Measurements from ENCODE around the gene MRPS12.
"Not testable (repeated sequence)": the region's sequence is repeated elsewhere in the genome, so short reads cannot be mapped to it uniquely, and the experiment has no call there.

MRPS12 gene

GRCh38 chr19:38932425-38933179, 1.9 kb downstream of the MRPS12 start:
- Histone ChIP-seq H3K9me3 (no peaks in the 10 kb centered on the region), H3K27ac (no peak overlapping the region), H3K27me3 (no peaks in the 10 kb centered on the region), H3K36me3 (peaks cover 4 to 28% (median 12%) of the 10 kb centered on the region in 3 donors), H3K4me3 (no peak overlapping the region), H3K4me1 (peaks cover 0 to 21% (median 19%) of the 10 kb centered on the region in 4 donors)
- no peak for TF ChIP-seq CTCF (IDR thresholded peaks at IDR 0.05)
- intact Hi-C loops (cut with DNase I; ENCODE audit: low total_unique reads): no loop called here
- no peak for DNase-seq

GRCh38 chr19:38933544-38933943, 2.8 kb downstream of the MRPS12 start:
- TF ChIP-seq CTCF (IDR thresholded peaks at IDR 0.05): no peak
- intact Hi-C loops (cut with DNase I; ENCODE audit: low total_unique reads): no loop called here
- H3K4me3 ChIP-seq: no peak overlapping the region
- H3K4me1 ChIP-seq: peaks cover 0 to 21% (median 19%) of the 10 kb centered on the region in 4 donors
- no peaks in the 10 kb centered on the region for H3K27me3 ChIP-seq
- peaks cover 4 to 28% (median 12%) of the 10 kb centered on the region in 3 donors for H3K36me3 ChIP-seq
- DNase-seq: no peak
- no peak overlapping the region for H3K27ac ChIP-seq
- H3K9me3 ChIP-seq: no peaks in the 10 kb centered on the region

- Histone ChIP-seq H3K27ac (no peak overlapping the region), H3K4me3 (no peak overlapping the region), H3K4me1 (no peaks in the 10 kb centered on the region), H3K27me3 (no peaks in the 10 kb centered on the region), H3K9me3 (no peaks in the 10 kb centered on the region), H3K36me3 (peaks cover 0 to 12% (median 8%) of the 10 kb centered on the region in 3 donors)
- no peak for DNase-seq
- no peak for TF ChIP-seq CTCF (IDR thresholded peaks at IDR 0.05)
- intact Hi-C loops (cut with DNase I; ENCODE audit: low total_unique reads): no loop called here
These were observed 9.2 kb downstream of the MRPS12 start for GRCh38 chr19:38939957-38940356.

GRCh38 chr19:38941466-38941865, 10.7 kb downstream of the MRPS12 start:
- H3K27me3 ChIP-seq; H3K4me3 ChIP-seq; H3K27ac ChIP-seq; H3K9me3 ChIP-seq; intact Hi-C loops (cut with DNase I; ENCODE audit: low total_unique reads); H3K4me1 ChIP-seq; DNase-seq: not testable (repeated sequence)
- peaks cover 7 to 21% (median 18%) of the 10 kb centered on the region in 3 donors for H3K36me3 ChIP-seq

- no peaks in the 10 kb centered on the region for H3K9me3 ChIP-seq
- H3K27ac ChIP-seq: no peak overlapping the region
- no peaks in the 10 kb centered on the region for H3K27me3 ChIP-seq
- TF ChIP-seq CTCF (IDR thresholded peaks at IDR 0.05): no peak
- H3K36me3 ChIP-seq: peaks cover 10 to 26% (median 24%) of the 10 kb centered on the region in 3 donors
- DNase-seq: no peak
- H3K4me1 ChIP-seq: no peaks in the 10 kb centered on the region
- intact Hi-C loops (cut with DNase I; ENCODE audit: low total_unique reads): no loop called here
- H3K4me3 ChIP-seq: no peak overlapping the region
These were observed 11.2 kb downstream of the MRPS12 start for GRCh38 chr19:38941979-38942378.

GRCh38 chr19:38942471-38943181, 11.9 kb downstream of the MRPS12 start:
- DNase-seq: no peak
- intact Hi-C loops (cut with DNase I; ENCODE audit: low total_unique reads): no loop called here
- Histone ChIP-seq H3K36me3 (peaks cover 10 to 29% (median 25%) of the 10 kb centered on the region in 3 donors), H3K4me1 (no peaks in the 10 kb centered on the region), H3K9me3 (no peaks in the 10 kb centered on the region), H3K4me3 (no peak overlapping the region), H3K27ac (no peak overlapping the region), H3K27me3 (no peaks in the 10 kb centered on the region)
- TF ChIP-seq CTCF (IDR thresholded peaks at IDR 0.05): no peak
